IMR-90 (cell line): ENCODE results near the gene KRT80. TPM values are rescaled to one million over a fixed set of nuclear protein-coding genes. Genes with fewer than 3 reads are reported as not detected.

Experiments
- ATAC-seq: fragments of 200-7000 bp; cut with Tn5 transposase; 2 replicates; pipeline ENCODE4 v1.9.1; 2020; ENCODE audit warnings: low read depth, mild to moderate bottlenecking, moderate library complexity
- BruUV-seq: library from RNA; stranded (reverse); fragments of 400-500 nt; replicated peaks from 2 replicates; lab custom pipeline; 2021; lab: Mats Ljungman, UMichigan
- CTCF ChIA-PET: fragments of 300-600 bp; formaldehyde crosslinking; extraction: SDS; loops from one replicate; lab custom pipeline; 2021; ENCODE audit warnings: antibody characterized with exemption; lab: Yijun Ruan, JAX
- POLR2A ChIA-PET: fragments of 300-600 bp; sonication (Branson Sonifier 250); formaldehyde crosslinking; loops from one replicate; lab custom pipeline; 2022; ENCODE audit warnings: antibody characterized with exemption; ENCODE audit not compliant: unreplicated experiment; lab: Charles Lee
- DNase-seq: peaks from one replicate; pipeline ENCODE4 v3.0.0; 2013
- H2AFZ ChIP-seq: replicated peaks from 2 replicates; pipeline ENCODE3; 2013; ENCODE audit warnings: low read length, mild to moderate bottlenecking; ENCODE audit not compliant: poor library complexity
- H2AK5ac ChIP-seq: 2 replicates; pipeline ENCODE4 v1.6.1; 2013; ENCODE audit warnings: low read depth, low read length, inconsistent platforms
- H2AK9ac ChIP-seq: replicated peaks from 2 replicates; pipeline ENCODE3; 2013; ENCODE audit warnings: mild to moderate bottlenecking, low read depth, low read length, moderate library complexity; ENCODE audit not compliant: poor library complexity
- H2BK120ac ChIP-seq: 2 replicates; pipeline ENCODE4 v1.6.1; 2013; ENCODE audit warnings: low read depth, low read length, inconsistent platforms
- H2BK15ac ChIP-seq: 3 replicates; pipeline ENCODE4 v1.6.1; 2013; ENCODE audit warnings: low read depth, low read length, inconsistent platforms
- H2BK20ac ChIP-seq: 2 replicates; pipeline ENCODE4 v1.6.1; 2013; ENCODE audit warnings: low read depth, mild to moderate bottlenecking, inconsistent platforms, low read length, moderate library complexity
- H2BK5ac ChIP-seq: 2 replicates; pipeline ENCODE4 v1.6.1; 2013; ENCODE audit warnings: mild to moderate bottlenecking, low read depth, low read length, inconsistent platforms; ENCODE audit not compliant: poor library complexity, severe bottlenecking
- H3K14ac ChIP-seq: replicated peaks from 2 replicates; pipeline ENCODE4 v1.6.1; 2013; ENCODE audit warnings: low read depth, low read length, inconsistent platforms
- H3K18ac ChIP-seq: 2 replicates; pipeline ENCODE4 v1.6.1; 2013; ENCODE audit warnings: low read depth, low read length, control low read depth
- H3K23ac ChIP-seq: 2 replicates; pipeline ENCODE4 v1.6.1; 2013; ENCODE audit warnings: low read depth, low read length, inconsistent platforms
- H3K27ac ChIP-seq: 2 replicates; pipeline ENCODE4 v1.5.1; 2013; ENCODE audit warnings: mild to moderate bottlenecking, control low read depth, low read length; ENCODE audit not compliant: insufficient read depth
- H3K27me3 ChIP-seq: 2 replicates; pipeline ENCODE4 v1.6.1; 2013; ENCODE audit warnings: low read length; ENCODE audit not compliant: control insufficient read depth, insufficient read depth
- H3K36me3 ChIP-seq: 2 replicates; pipeline ENCODE4 v1.6.1; 2013; ENCODE audit warnings: low read length, mixed read lengths; ENCODE audit not compliant: control insufficient read depth, insufficient read depth
- H3K4ac ChIP-seq: 2 replicates; pipeline ENCODE4 v1.6.1; 2013; ENCODE audit warnings: low read depth, low read length, inconsistent platforms
- H3K4me1 ChIP-seq: 2 replicates; pipeline ENCODE4 v1.6.1; 2013; ENCODE audit warnings: low read length, mixed read lengths; ENCODE audit not compliant: control insufficient read depth, insufficient read depth
- H3K4me2 ChIP-seq: 2 replicates; pipeline ENCODE4 v1.6.1; 2013; ENCODE audit warnings: low read depth, mild to moderate bottlenecking, control low read depth, low read length, moderate library complexity
- H3K4me3 ChIP-seq: 2 replicates; pipeline ENCODE4 v1.5.1; 2013; ENCODE audit warnings: low read depth, mild to moderate bottlenecking, control low read depth, low read length, moderate library complexity; ENCODE audit not compliant: insufficient read depth
- H3K56ac ChIP-seq: 2 replicates; pipeline ENCODE4 v1.6.1; 2013; ENCODE audit warnings: low read length, inconsistent platforms; ENCODE audit not compliant: insufficient read depth; ENCODE audit errors: extremely low read depth
- H3K79me1 ChIP-seq, 2 experiments: 2 replicates each; pipeline ENCODE4 v1.6.1; 2013; ENCODE audit warnings: low read length in 2 of 2, inconsistent platforms in 1 of 2, low read depth in 1 of 2
- H3K9ac ChIP-seq: 2 replicates; pipeline ENCODE4 v1.6.1; 2013; ENCODE audit warnings: low read depth, low read length, control low read depth
- H3K9me1 ChIP-seq: 2 replicates; pipeline ENCODE4 v1.6.1; 2013; ENCODE audit warnings: low read length, inconsistent platforms; ENCODE audit not compliant: insufficient read depth
- H3K9me3 ChIP-seq: 2 replicates; pipeline ENCODE4 v1.6.1; 2013; ENCODE audit warnings: low read length; ENCODE audit not compliant: control insufficient read depth, insufficient read depth
- H4K20me1 ChIP-seq: 2 replicates; pipeline ENCODE4 v1.6.1; 2013; ENCODE audit warnings: low read length, inconsistent platforms; ENCODE audit not compliant: insufficient read depth
- H4K5ac ChIP-seq: 2 replicates; pipeline ENCODE4 v1.6.1; 2013; ENCODE audit warnings: mild to moderate bottlenecking, low read depth, low read length, control low read depth
- H4K8ac ChIP-seq, 2 experiments: 2 replicates each; pipeline ENCODE4 v1.6.1; 2013; ENCODE audit warnings: low read depth in 2 of 2, low read length in 2 of 2, control low read depth in 1 of 2, inconsistent platforms in 1 of 2
- H4K91ac ChIP-seq: 2 replicates; pipeline ENCODE4 v1.6.1; 2013; ENCODE audit warnings: low read depth, low read length, inconsistent platforms; ENCODE audit not compliant: insufficient read depth
- BHLHE40 ChIP-seq: fragments of 150-350 bp; IDR thresholded peaks from 2 replicates; pipeline ENCODE4 v1.6.1; 2016; ENCODE audit warnings: mild to moderate bottlenecking, low read depth, low read length
- CEBPB ChIP-seq: IDR thresholded peaks from 2 replicates; pipeline ENCODE4 v1.6.1; 2012; ENCODE audit warnings: low read depth, low read length, improper control_type of control experiment
- CTCF ChIP-seq: conservative IDR thresholded peaks from 2 replicates; pipeline ENCODE4 v1.5.1; 2012; ENCODE audit warnings: mild to moderate bottlenecking, low read depth, low read length, improper control_type of control experiment
- FOS ChIP-seq: fragments of 150-350 bp; IDR thresholded peaks from 2 replicates; pipeline ENCODE4 v1.6.1; 2016; ENCODE audit warnings: low read depth, low read length
- MXI1 ChIP-seq: IDR thresholded peaks from 2 replicates; pipeline ENCODE4 v1.6.1; 2012; ENCODE audit warnings: low read depth, mild to moderate bottlenecking, low read length, moderate library complexity, borderline replicate concordance
- USF2 ChIP-seq: fragments of 150-350 bp; IDR thresholded peaks from 2 replicates; pipeline ENCODE4 v1.6.1; 2017; ENCODE audit warnings: mild to moderate bottlenecking, antibody characterized with exemption, low read length, low read depth
- WGBS, 2 experiments: methylation state at CpG; one replicate each; pipeline versions ENCODE4 v1.1.5 to v1.1.7; 2013; ENCODE audit warnings: missing lambda C conversion rate in 2 of 2; ENCODE audit not compliant: insufficient read length in 1 of 2; ENCODE audit errors: extremely low coverage in 2 of 2; 5-methylcytosine and 5-hydroxymethylcytosine counted together
- dilution Hi-C: fragments of 300-500 bp; cut with HindIII; formaldehyde crosslinking; loops from one replicate; pipeline ENCODE4 v1.14.3; 2018; ENCODE audit warnings: low sequenced_read_pairs; ENCODE audit not compliant: unreplicated experiment
- in situ Hi-C: fragments of 300-500 bp; cut with MboI; formaldehyde crosslinking; loops from 3 replicates; pipeline ENCODE4 v1.14.3; 2019; ENCODE audit warnings: low sequenced_read_pairs, inconsistent platforms, mixed read lengths
- intact Hi-C: fragments of 100-400 bp; cut with micrococcal nuclease; formaldehyde crosslinking; loops from 2 replicates; pipeline ENCODE4 v1.10.0; 2022
- polyA plus RNA-seq, 3 experiments: library from polyadenylated mRNA; depleted of rRNA; stranded (reverse); fragments of >200 nt; gene quantifications; 2 replicates each; pipeline ENCODE4 v1.2.3, GENCODE V29; 2012; ENCODE audit warnings: low replicate concordance in 1 of 3
- total RNA-seq: library from RNA; depleted of rRNA; stranded (reverse); fragments of >200 nt; gene quantifications from 2 replicates; pipeline ENCODE4 v1.2.3, GENCODE V29; 2012

KRT80 gene
- total and polyA plus RNA-seq, 2 of the 4 experiments (the other 2 are of a cell fraction), result 0.54 to 3.4 TPM

- Histone ChIP-seq H3K14ac (peak overlapping the region; percentile 95), H3K27ac (no peak overlapping the region; the same call in 1 of the 2 replicates), H3K36me3 (no peaks in the 10 kb centered on the region), H2BK15ac (peak overlapping the region; percentile 80; the same call in 2 of the 3 replicates), H3K4ac (peak overlapping the region; percentile 98), H3K9ac (no peak overlapping the region; the same call in 1 of the 2 replicates), H2AK9ac (peak overlapping the region; percentile 97), H3K79me1 (peaks cover 0 to 4% of the 10 kb centered on the region in 2 experiments; a peak in 1 of 4 replicates), H3K4me2 (no peak overlapping the region), H3K4me3 (no peak overlapping the region), H3K23ac (peak overlapping the region; percentile 86), H4K20me1 (no peaks in the 10 kb centered on the region), H3K27me3 (no peaks in the 10 kb centered on the region), H2AK5ac (peak overlapping the region; percentile 96), H4K5ac (peak overlapping the region; percentile 25; the same call in 1 of the 2 replicates), H2BK120ac (peak overlapping the region; percentile 97), H3K9me1 (peaks cover 24% of the 10 kb centered on the region), H3K56ac (no peak overlapping the region; the same call in 1 of the 2 replicates), H3K9me3 (no peaks in the 10 kb centered on the region), H2AFZ (peak overlapping the region; percentile 93), H4K91ac (peak overlapping the region; percentile 96), H3K18ac (peak overlapping the region; percentile 74), H3K4me1 (peaks cover 32% of the 10 kb centered on the region), H2BK5ac (peak overlapping the region; percentile 83), H4K8ac (peak overlapping the region; percentile 26 to 92; a peak in 3 of 4 replicates), H2BK20ac (peak overlapping the region; percentile 93)
- DNase-seq (peak; percentile 77), ATAC-seq (peak; percentile 4)
- dilution Hi-C loops (no loop called here), in situ Hi-C loops (no loop called here), intact Hi-C loops (no loop called here)
- ChIA-PET POLR2A (no interaction called here), CTCF (interaction anchor here (1.4 kb wide), 1 partner anchor 11 kb away, joined by 6 read pairs; no protein-coding TSS in a partner anchor)
- BruUV-seq, result no TSS peak
- WGBS, 2 experiments, result 70% methylated on average over 3 of the region's 19 CpGs; no CpG with 5 or more reads in 1 of the 2 experiments
- TF ChIP-seq MXI1, result peak; percentile 88
- peak; percentile 76 for TF ChIP-seq USF2
- peak; percentile 42; the same call in 1 of the 2 replicates for TF ChIP-seq FOS
- TF ChIP-seq BHLHE40, result peak; percentile 83
- TF ChIP-seq CEBPB, result peak; percentile 92
- no peak for TF ChIP-seq CTCF
Observed at GRCh38 chr12:52203079-52203921, 11.5 kb upstream of the KRT80 start.
